GM18907 (cell line): ENCODE results near the gene GGA1.

Source experiments
- ATAC-seq: cut with Tn5 transposase; IDR thresholded peaks from one replicate; pipeline ENCODE4 v1.9.1; 2021; ENCODE audit warnings: mild to moderate bottlenecking, moderate library complexity; ENCODE audit not compliant: unreplicated experiment

Gene GGA1, protein sequence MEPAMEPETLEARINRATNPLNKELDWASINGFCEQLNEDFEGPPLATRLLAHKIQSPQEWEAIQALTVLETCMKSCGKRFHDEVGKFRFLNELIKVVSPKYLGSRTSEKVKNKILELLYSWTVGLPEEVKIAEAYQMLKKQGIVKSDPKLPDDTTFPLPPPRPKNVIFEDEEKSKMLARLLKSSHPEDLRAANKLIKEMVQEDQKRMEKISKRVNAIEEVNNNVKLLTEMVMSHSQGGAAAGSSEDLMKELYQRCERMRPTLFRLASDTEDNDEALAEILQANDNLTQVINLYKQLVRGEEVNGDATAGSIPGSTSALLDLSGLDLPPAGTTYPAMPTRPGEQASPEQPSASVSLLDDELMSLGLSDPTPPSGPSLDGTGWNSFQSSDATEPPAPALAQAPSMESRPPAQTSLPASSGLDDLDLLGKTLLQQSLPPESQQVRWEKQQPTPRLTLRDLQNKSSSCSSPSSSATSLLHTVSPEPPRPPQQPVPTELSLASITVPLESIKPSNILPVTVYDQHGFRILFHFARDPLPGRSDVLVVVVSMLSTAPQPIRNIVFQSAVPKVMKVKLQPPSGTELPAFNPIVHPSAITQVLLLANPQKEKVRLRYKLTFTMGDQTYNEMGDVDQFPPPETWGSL

DNA sequence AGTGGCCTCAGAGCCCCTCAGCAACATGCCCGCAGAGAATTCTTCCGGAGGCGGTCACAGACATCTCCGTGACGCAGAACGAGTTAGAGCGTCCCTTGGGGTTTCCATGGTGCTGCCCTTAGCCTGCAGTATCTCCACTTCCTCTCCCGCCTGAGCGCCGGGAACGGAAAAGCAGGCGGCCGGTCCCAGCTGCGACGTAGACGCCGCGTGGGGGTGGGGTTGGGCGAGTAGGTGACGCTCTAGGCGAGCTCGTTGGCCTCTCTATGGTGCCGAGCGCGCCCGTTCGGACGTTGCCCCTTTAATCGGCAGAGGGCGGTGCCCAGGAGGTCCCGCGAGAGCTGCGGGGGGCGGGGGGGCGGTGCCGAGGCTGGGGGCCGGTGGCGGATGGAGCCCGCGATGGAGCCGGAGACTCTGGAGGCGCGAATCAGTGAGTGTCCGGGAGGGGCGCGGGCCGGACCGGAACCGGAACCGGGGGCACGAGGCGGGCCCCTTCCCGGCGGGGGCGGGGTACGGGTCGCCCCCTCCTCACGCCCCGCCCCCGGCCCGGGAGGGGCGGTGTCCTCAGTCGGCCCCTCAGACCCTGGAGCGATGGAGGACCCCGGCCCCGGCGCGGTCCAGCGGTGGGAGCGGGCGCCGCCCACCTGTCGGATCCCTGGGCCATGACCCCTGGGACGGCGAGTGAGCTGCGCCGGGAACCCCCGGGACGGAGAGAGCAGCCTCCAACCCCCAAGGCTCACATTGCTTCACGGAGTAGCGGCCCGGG lies at the start of gene GGA1:
TSS of gene GGA1 (plus strand) at position 358 of the 763 bp plus-strand sequence. CDS start at position 385, 27 bp downstream.
- ATAC-seq = peak; percentile 83

DNA sequence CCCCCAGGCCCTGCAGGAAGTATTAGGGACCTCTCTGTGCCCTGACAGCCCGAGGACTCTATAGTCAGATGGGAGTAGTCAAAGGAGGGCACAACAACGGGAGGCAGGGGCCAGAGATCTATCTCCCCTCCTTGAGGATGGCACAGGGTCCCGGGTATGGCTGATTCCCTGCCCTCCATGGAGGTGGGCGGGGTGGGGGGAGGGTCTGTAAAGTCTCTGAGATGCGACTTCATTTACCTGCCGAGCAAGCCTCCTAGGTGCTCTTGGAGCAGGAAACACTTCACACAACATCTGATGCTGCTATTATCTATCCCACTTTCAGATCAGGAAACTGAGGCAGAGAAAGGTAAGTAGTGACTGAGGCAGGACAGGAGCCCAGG lies 49.1 kb upstream of the GGA1 start:
- ATAC-seq = no peak

DNA sequence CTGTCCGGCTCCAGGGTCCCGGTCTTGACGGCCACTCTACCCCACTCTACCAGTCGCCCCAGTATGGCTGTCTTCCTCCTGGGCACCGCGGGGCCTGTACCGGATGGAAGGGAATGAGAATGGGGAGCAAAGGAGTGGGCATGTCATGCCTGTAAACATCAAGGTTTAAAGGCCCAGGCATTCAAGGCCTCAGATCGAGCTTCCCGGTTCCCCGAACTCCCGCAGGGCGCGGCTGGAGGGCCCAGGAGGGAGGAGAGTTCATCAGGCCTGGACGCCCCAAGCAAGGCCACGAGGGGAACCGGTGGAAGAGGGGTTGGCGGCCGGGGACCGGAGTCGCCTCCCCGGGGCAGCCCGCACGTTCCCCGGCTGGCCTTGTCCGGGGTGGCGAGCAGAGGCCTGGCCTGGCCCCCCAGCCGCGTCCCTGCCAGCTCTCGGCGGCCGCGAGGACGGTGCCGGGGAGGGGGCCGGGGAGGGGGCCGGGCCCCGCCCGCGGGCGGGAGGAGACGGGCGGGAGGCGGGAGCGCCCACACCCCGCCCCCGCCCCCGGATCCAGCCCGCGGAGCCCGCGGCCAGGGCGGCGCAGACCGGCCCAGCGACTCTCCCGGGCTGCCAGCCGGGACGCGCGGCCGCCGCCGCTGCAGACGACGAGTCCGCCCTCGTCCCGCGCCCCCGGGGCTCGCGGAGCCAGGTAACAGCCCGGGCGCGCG lies 48.6 kb upstream of the GGA1 start, which contains the start of gene CDC42EP1:
TSS of gene CDC42EP1 (plus strand) at position 580 of the 707 bp plus-strand sequence. CDS start 5,870 bp downstream, outside the sequence.
- ATAC-seq = no peak

DNA sequence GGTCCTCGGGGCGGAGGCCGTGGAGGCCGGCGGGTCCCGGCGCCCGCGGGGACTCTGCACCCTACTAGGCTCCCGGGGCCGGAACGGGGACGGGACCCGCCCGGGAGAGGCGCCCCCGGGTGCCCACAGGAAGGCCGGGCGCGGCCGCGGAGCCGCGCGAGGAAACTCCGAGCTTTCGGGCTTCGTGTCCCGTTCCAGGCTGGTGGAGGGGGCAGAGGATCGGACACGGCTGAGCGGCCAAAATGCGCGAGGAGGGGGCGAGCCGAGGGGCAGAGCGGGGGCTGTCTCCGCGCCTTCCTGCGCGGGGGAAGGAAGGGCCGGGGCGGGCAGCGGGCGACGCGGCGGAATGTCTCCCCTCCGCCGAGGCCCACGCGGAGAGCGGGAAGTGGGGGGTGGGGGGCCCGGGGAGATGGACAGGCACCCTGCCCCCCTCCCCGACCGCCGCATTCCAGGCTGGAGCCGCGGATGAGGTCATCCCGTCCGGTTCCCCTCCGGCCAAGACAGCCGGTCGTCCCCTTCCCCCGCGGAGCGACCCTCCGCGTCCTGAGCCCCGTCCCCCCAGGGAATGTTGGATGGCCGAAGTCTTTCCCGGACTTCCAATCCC lies 47.9 kb upstream of the GGA1 start:
- no peak for ATAC-seq

DNA sequence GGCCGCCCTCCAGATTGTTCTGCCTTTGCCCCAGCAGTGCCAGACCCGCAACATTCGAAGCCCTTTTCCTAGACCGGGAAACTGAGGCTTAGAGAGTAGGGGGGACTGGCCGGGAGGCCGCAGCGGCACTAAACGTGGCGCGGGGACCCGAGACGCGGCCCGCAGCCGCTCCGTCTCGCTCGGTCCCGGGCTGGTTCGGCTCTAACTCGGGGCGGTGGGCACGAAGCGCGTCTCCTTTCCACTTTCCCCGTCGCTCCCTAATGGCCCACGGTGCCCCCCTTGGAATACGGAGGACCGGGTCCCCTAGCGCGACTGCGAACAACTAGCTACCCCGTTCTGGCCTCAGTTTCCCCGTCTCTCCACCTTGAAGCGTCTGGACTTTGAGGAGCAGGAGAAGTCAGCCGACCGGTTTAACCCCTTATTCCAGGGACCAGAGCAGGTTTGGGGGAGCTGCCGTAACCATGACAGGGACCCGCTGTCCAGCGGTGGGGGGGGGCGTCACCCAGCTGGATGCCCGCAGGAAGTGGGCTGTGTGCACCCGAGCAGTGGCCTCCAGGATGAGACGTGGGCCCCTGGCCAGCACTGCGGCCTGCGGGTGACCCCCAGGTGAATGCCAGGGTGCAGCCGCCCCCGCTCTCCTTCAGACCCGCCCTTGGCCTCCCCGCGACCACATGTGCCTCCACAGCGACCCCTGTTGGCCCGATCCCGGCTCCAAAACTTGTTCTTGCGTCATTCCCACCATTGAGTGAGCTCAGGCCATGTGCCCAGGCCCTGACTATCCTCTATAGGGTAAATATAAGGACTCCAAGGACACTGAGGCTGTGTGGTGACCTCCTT lies 47.2 kb upstream of the GGA1 start:
- ATAC-seq = no peak

DNA sequence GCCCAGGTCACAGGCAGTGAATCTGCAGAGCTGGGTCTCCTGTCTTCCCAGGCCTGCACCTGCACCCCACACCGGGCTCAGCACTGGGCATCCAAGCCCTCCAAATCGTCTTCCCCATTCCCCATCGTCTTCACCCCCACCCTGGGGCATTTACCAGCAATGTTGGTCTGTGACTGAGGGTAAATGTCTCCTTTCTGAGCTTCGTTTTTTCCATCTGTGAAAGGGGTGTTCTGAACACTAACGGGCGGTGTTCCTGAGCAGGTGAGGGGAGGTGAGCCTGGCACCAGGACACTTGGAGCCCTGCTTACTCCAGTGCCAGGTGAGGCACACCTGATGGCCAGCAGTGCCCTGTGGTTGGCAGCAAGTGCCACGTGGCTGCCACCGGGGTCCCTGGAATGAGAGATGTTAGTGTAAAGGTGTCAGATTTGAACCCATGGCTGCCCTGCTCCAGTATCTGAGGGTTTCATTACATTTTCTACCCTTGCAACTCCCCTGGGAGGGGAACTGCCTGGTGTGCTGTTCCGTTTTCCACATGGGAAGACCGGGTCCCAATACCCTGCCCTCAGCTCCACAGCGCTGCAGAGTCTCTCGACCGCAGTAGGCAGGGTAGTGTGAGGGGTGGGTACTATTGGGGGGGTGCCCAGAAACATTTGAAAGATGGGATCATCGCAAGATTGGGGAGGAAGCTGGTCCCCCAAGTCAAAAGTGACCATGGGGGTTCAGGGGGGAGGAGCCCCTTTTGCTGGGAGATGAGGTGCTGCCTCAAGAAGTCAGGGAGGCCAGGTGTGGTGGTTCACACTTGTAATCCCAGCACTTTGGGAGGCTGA lies 46.4 kb upstream of the GGA1 start:
- no peak for ATAC-seq

DNA sequence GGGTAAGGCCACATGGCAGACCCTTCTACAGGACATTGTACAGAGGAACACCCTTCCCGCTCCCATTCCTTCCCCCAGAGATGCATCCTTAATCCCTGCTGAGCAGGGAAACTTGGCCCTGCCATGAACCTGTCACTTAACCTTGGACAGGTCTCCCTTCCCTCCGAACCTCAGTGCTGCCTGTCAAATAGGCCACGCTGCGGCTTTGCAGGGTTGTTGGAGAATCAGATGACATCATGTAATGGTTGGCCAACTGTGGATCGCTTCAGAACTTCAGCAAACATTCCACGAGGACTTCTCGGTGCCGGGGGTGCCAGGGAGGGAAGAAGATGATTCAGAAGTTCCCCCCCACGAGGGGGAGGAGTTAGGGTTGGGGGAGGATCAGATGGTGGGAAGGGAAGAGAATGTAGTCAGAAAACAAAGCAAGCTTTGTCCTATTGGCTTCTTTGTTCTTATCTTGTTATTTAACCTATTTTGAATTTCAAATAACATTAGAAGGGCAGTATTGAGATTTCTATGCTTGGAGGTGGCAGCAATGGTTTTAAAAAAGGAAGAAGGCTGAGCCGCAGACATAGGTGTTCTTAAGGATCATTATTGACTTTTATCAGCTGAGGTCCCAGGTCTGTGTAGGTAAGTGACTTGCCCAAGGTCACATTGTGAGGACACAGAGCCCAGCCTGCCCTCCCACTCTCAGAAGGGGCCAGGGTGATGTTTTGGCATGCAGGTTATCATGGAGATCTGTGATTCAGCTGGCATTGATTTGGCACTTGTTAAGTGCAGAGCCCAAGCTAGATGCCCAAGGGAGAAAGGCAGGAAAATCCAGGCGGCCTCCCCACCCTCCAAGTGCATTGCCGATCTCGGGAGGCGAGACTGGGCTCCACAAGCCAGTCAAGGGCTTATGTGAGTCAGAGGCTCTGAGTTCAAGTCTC lies 45.2 kb upstream of the GGA1 start:
- no peak for ATAC-seq

DNA sequence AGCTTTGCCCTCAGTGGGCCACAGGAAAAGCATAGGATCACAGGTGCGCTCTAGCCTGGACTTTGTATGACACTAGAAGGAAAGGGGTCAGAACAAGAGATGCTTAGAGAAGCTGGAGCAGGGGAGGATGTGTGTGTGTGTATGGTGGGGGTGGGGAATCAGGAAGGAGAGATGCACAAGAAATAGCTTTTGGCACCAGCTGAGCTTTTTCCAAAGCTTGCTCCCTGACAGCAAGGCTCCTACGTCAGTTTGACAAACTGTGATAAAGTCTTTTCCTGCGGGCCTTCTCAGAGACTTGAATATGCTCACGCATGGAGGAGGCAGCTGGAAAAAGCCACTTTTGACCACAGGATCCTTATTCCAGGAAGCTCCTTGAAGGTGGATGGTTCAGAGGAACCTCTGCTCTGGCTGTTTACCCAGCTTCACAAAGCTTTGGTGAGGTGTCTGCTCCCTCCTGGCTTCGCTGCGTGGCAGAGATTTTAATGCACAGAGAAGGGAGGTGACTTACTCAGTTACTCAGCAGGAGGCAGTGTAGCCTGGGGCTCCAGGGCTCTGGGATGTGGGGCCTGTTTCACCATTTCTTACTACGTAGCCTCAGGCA lies 44.4 kb upstream of the GGA1 start:
- no peak for ATAC-seq

DNA sequence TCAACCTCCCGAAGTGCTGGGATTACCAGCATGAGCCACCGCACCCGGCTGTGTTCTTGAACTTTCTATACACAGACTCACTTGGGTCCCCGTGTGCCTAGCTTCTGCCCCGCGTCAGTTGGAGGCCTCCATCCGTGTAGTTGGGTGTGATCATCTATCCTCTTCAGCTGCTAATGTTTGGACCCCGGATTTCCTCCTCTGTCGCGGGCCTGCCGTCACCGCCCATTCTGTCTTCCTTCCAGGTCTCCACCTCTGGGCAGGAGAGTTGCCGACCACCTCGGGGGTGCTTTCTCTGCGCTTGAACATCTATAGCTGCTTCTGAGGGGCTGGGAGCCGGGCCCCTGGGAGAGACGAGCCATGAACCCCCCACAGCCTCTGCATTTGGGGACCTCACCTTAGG lies 42.8 kb upstream of the GGA1 start:
- no peak for ATAC-seq

DNA sequence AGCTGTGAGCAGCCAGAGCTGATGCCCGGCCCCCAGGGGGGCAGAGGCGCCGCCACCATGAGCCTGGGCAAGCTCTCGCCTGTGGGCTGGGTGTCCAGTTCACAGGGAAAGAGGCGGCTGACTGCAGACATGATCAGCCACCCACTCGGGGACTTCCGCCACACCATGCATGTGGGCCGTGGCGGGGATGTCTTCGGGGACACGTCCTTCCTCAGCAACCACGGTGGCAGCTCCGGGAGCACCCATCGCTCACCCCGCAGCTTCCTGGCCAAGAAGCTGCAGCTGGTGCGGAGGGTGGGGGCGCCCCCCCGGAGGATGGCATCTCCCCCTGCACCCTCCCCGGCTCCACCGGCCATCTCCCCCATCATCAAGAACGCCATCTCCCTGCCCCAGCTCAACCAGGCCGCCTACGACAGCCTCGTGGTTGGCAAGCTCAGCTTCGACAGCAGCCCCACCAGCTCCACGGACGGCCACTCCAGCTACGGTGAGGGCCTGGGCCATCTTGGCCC lies 42.3 kb upstream of the GGA1 start:
- no peak for ATAC-seq

DNA sequence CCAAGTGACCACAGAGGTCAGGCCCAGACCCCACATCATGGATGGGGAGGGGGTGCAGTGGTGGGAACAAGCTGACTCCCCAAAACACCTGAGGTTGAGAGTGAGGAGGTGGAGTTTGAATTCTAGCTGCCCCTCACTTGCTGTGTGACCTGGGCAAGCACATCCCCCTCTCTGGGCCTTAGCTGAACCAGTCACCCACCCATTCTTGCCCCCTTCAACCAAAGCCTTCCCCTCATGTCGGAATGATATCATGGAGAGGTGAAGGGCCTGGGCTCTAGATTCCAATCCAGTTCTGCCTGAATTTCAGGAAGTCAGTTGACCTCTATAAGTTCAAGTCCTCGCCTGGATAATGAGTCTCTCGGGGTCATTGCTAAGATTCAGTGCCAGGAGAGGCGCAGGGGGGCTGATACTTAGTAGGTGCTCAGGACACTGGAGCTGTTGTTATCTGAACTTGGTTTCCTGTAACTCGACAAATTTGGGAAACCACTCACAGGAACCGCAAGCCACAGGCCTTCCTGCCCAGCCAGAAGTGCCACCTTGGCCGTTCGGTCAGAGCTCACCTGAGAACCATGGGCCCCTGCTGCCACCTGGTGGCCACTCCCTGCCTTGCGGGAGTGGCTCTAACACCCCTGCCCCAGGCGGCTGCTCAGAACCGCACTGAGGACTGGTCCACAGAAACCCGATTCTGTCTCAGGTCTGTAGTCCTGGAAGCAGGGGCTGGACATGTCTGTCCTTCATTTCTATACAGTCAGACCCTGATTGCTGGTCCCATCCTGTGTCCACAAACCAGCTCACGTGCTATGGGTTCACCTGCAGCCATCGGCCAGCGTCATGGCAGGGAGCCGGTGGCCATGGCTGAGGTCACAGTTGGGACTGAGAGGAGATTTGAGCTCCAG lies 41.5 kb upstream of the GGA1 start:
- ATAC-seq = peak; percentile 73

DNA sequence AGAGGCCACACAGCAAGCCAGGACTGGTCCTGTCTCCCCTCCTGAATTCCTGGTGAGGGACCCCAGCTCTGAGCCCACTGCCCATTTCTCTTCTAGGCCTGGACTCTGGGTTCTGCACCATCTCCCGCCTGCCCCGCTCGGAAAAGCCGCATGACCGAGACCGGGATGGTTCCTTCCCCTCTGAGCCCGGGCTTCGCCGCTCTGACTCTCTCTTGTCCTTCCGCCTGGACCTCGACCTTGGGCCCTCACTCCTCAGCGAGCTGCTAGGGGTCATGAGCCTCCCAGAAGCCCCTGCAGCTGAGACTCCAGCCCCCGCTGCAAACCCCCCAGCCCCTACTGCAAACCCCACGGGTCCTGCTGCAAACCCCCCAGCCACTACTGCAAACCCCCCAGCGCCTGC lies 40.6 kb upstream of the GGA1 start:
- no peak for ATAC-seq

DNA sequence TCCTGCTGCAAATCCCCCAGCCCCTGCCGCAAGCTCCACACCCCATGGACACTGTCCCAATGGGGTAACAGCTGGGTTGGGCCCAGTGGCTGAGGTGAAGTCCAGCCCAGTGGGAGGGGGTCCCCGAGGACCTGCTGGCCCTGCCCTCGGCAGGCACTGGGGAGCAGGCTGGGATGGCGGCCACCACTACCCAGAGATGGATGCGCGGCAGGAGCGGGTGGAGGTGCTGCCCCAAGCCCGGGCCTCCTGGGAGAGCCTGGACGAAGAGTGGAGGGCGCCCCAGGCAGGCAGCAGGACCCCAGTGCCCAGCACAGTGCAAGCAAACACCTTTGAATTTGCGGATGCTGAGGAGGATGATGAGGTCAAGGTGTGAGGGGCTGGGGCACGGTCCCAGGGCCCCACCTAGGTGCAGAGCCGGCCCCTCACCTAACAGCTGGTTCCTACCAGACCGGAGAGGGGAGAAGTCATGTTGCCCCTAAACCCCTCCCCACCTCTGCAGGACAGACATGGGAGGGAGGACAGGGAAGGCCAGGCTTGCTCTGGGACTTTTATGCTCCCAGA lies 40.1 kb upstream of the GGA1 start:
- ATAC-seq = no peak

DNA sequence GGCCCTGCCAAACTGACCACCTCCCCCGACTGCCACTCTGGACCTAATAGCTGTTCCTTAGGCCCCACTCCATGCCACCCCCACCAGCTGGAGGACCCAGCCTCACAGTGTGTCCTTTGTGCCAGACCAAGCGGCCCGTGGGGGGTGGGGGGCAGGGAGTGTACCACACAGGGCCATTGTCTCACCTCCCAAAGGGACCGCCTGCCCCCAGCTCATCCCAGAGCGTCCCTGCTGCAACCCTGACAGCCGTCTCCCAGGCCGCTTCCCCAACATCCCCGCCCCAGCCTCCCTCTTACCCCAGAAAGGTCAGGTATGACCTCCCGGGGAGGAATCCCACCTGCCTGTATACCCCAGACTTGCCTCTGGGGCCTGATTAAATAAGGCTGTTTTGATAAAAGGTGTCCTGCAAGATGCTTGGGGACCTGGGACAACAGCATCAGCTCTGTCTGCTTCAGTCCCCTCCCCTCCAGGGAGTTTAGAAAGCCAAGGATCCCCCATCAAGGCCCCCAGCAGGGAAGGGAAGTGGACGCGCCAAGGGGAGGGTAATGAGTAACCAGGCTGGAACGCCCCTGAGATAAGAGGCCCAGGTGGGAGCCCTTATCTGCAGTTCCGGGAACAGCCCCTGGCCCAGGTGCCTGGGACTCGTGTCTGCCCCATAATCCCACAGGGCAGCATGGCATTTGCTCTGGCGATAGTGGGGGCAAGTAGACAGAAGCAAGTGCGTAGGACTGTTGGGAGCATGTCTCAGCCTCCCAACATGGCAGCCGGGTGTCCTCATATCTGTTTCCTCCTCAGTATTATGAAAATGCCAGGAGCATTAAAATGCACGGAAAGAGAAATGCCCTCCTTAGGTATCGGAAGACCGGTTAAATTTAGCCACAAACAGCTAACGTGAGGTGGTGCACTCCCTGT lies 39.4 kb upstream of the GGA1 start:
- no peak for ATAC-seq
